Measurements from ENCODE around the gene SCAF8. TPM values are rescaled to one million over a fixed set of nuclear protein-coding genes. Genes with fewer than 3 reads are reported as not detected.

Gene SCAF8
- total and polyA plus RNA-seq, 9 of the 15 experiments (the other 6 are each of a cell fraction or from before 2014, with no cell fraction given): 10.5 to 46.6 (median 23.2) TPM

GRCh38 chr6:154733626-154734382 is 588 bp downstream of the SCAF8 start (continued):
- TF ChIP-seq ZHX1 (conservative IDR thresholded peaks at IDR 0.05; ENCODE audit: low read length): no peak
- TF ChIP-seq MIER1 (IDR thresholded peaks at IDR 0.05; ENCODE audit: low read depth): no peak
- TF ChIP-seq ILK (tag; IDR thresholded peaks at IDR 0.05; ENCODE audit: borderline replicate concordance, low read depth): no peak
- TF ChIP-seq TARDBP (IDR thresholded peaks at IDR 0.05): no peak
- no peak for TF ChIP-seq ELF4 (CRISPR knock-in tag; IDR thresholded peaks at IDR 0.05)
- peak; percentile 95; the same call in 1 of the 2 replicates for TF ChIP-seq ZC3H4 (CRISPR knock-in tag; IDR thresholded peaks at IDR 0.05; ENCODE audit: borderline replicate concordance)
- no peak for TF ChIP-seq ZNF699 (CRISPR knock-in tag; IDR thresholded peaks at IDR 0.05; ENCODE audit: insufficient replicate concordance)
- TF ChIP-seq NFATC3 (IDR thresholded peaks at IDR 0.05): no peak
- peak; percentile 57 for TF ChIP-seq RBM25 (IDR thresholded peaks at IDR 0.05; ENCODE audit: low read depth, low read length, severe bottlenecking)
- no peak for TF ChIP-seq ZNF121 (CRISPR knock-in tag; conservative IDR thresholded peaks at IDR 0.05)
- TF ChIP-seq ETV5 (CRISPR knock-in tag; IDR thresholded peaks at IDR 0.05; ENCODE audit: low read depth): no peak; the same call in 1 of the 2 replicates
- no peak for TF ChIP-seq SRSF9 (IDR thresholded peaks at IDR 0.05; ENCODE audit: borderline replicate concordance, low read depth, low read length)
- peak; percentile 52 to 55; a peak in 2 of 4 replicates for TF ChIP-seq NRF1 (conservative IDR thresholded peaks at IDR 0.05 in 1 of 2, IDR thresholded peaks at IDR 0.05 in 1 of 2)
- no peak for TF ChIP-seq RREB1 (CRISPR knock-in tag; IDR thresholded peaks at IDR 0.05)

Measured in K562 (cell line).